PC-3 (cell line): ENCODE data around the gene LAMB2. TPM values are rescaled to one million over a fixed set of nuclear protein-coding genes. Genes with fewer than 3 reads are reported as not detected.

Source experiments
- ATAC-seq: fragments of 200-7000 bp; cut with Tn5 transposase; 2 replicates; pipeline ENCODE4 v1.9.1; 2020; ENCODE audit warnings: mild to moderate bottlenecking, moderate library complexity
- BruUV-seq: library from RNA; stranded (reverse); fragments of 400-500 nt; replicated peaks from 2 replicates; lab custom pipeline; 2021; lab: Mats Ljungman, UMichigan
- CTCF ChIA-PET: fragments of 300-600 bp; sonication (Branson Sonifier 250); formaldehyde crosslinking; loops from one replicate; lab custom pipeline; 2022; ENCODE audit warnings: antibody characterized with exemption; lab: Charles Lee
- POLR2A ChIA-PET: fragments of 300-600 bp; sonication (Branson Sonifier 250); formaldehyde crosslinking; loops from one replicate; lab custom pipeline; 2022; ENCODE audit warnings: antibody characterized with exemption; ENCODE audit not compliant: unreplicated experiment; lab: Charles Lee
- DNase-seq: peaks from one replicate; pipeline ENCODE4 v3.0.0-alpha.2; 2015
- H2AFZ ChIP-seq: fragments of 300-600 bp; sonication (generic); 2 replicates; pipeline ENCODE4 v1.6.0; 2016; ENCODE audit warnings: antibody characterized with exemption, low read length
- H3F3A ChIP-seq: fragments of 300-600 bp; sonication (generic); one replicate; pipeline ENCODE4 v1.6.0; 2017; ENCODE audit warnings: antibody characterized with exemption, low read length, control low read depth, mild to moderate bottlenecking; ENCODE audit not compliant: unreplicated experiment
- H3K27ac ChIP-seq: fragments of 300-600 bp; sonication (generic); 2 replicates; pipeline ENCODE4 v1.5.1; 2016; ENCODE audit warnings: mild to moderate bottlenecking, low read length
- H3K27me3 ChIP-seq: fragments of 300-600 bp; sonication (generic); 2 replicates; pipeline ENCODE4 v1.6.1; 2016; ENCODE audit warnings: low read length, mixed read lengths
- H3K36me3 ChIP-seq: fragments of 300-600 bp; sonication (generic); 2 replicates; pipeline ENCODE4 v1.6.1; 2016; ENCODE audit warnings: low read depth, mixed run types, low read length, mixed read lengths
- H3K4me1 ChIP-seq: fragments of 300-600 bp; sonication (generic); 2 replicates; pipeline ENCODE4 v1.5.1; 2016; ENCODE audit warnings: low read length; ENCODE audit not compliant: insufficient read depth
- H3K4me2 ChIP-seq: fragments of 300-600 bp; sonication (generic); 2 replicates; pipeline ENCODE4 v1.6.0; 2016; ENCODE audit warnings: low read length
- H3K4me3 ChIP-seq: fragments of 300-600 bp; sonication (generic); 2 replicates; pipeline ENCODE4 v1.5.1; 2016; ENCODE audit warnings: mild to moderate bottlenecking, low read length, mixed read lengths
- H3K79me2 ChIP-seq: fragments of 300-600 bp; sonication (generic); 2 replicates; pipeline ENCODE4 v1.6.1; 2017; ENCODE audit warnings: low read length, mixed read lengths
- H3K9ac ChIP-seq: fragments of 300-600 bp; sonication (generic); 2 replicates; pipeline ENCODE4 v1.6.0; 2016; ENCODE audit warnings: mild to moderate bottlenecking, low read length
- H3K9me2 ChIP-seq: fragments of 300-600 bp; sonication (generic); replicated peaks from 2 replicates; pipeline ENCODE4 v1.6.1; 2016; ENCODE audit warnings: mixed run types, low read length, mixed read lengths
- H3K9me3 ChIP-seq: fragments of 300-600 bp; sonication (generic); 2 replicates; pipeline ENCODE4 v1.6.1; 2016; ENCODE audit warnings: low read length, mixed read lengths
- H4K20me1 ChIP-seq: fragments of 300-600 bp; sonication (generic); 2 replicates; pipeline ENCODE4 v1.6.1; 2016; ENCODE audit warnings: low read length, mixed read lengths
- CTCF ChIP-seq: fragments of 300-600 bp; sonication (generic); conservative IDR thresholded peaks from 2 replicates; pipeline ENCODE4 v1.5.1; 2017; ENCODE audit warnings: antibody characterized with exemption, low read depth, mild to moderate bottlenecking, low read length
- EZH2 ChIP-seq: fragments of 300-600 bp; sonication (generic); IDR thresholded peaks from one replicate; pipeline ENCODE4 v1.6.1; 2017; ENCODE audit warnings: antibody characterized with exemption, mild to moderate bottlenecking, low read length; ENCODE audit not compliant: unreplicated experiment
- EZH2phosphoT487 ChIP-seq: fragments of 300-600 bp; sonication (generic); IDR thresholded peaks from 2 replicates; pipeline ENCODE4 v1.6.1; 2018; ENCODE audit warnings: mild to moderate bottlenecking, antibody characterized with exemption, low read length, borderline replicate concordance
- intact Hi-C: fragments of 100-400 bp; cut with micrococcal nuclease; formaldehyde crosslinking; loops from 2 replicates; pipeline ENCODE4 v1.9.0; 2023
- total RNA-seq: library from RNA; depleted of rRNA; stranded (reverse); fragments of >200 nt; gene quantifications from 2 replicates; pipeline ENCODE4 v1.2.3, GENCODE V29; 2014

LAMB2 gene
- total RNA-seq, 1 experiment from 2014 or later = 240 TPM

GRCh38 chr3:49171119-49171774, 38.4 kb upstream of the LAMB2 start, which contains the start of gene KLHDC8B:
Gene KLHDC8B (plus strand): TSS chr3:49171598. CDS start chr3:49172770, 1,172 bp downstream.
- CTCF ChIA-PET = interaction anchor here (0.5 to 1.1 kb wide), 6 partner anchors 40 to 278 kb away, joined by 3 to 4 read pairs (median 3); partner anchors contain the start of gene USP4
- intact Hi-C loops = loop anchor here (1.0 to 5.0 kb wide), 6 partner anchors 38 to 278 kb away; partner anchors contain the start of genes LAMB2, QRICH1 and USP4
- Histone ChIP-seq H3K27me3 (no peaks in the 10 kb centered on the region), H3K36me3 (no peaks in the 10 kb centered on the region), H3K27ac (no peak within 1 kb of the TSS), H3F3A (no peaks in the 10 kb centered on the region), H3K79me2 (peaks cover 7% of the 10 kb centered on the region), H3K9me2 (no peaks in the 10 kb centered on the region), H3K4me3 (peak within 1 kb of the TSS; percentile 74), H3K9ac (peak within 1 kb of the TSS; percentile 64), H2AFZ (peak within 1 kb of the TSS; percentile 98), H3K4me1 (peaks cover 18% of the 10 kb centered on the region), H4K20me1 (no peaks in the 10 kb centered on the region), H3K9me3 (no peaks in the 10 kb centered on the region), H3K4me2 (peak within 1 kb of the TSS; percentile 94)
- DNase-seq (peak; percentile 81), ATAC-seq (peak; percentile 91)
- POLR2A ChIA-PET = interaction anchor here (0.5 to 0.6 kb wide), 4 partner anchors 19 to 300 kb away, joined by 4 read pairs; no protein-coding TSS in a partner anchor
- no TSS peak for BruUV-seq
- peak; percentile 97 for TF ChIP-seq CTCF
- no peak for TF ChIP-seq EZH2

- TF ChIP-seq EZH2 = no peak
- TF ChIP-seq EZH2phosphoT487 = no peak
- no peak for TF ChIP-seq CTCF
- Histone ChIP-seq H3K9me2 (no peaks in the 10 kb centered on the region), H3K4me1 (peaks cover 20% of the 10 kb centered on the region), H3K4me2 (peak overlapping the region; percentile 94), H2AFZ (peak overlapping the region; percentile 98), H3K79me2 (peaks cover 10% of the 10 kb centered on the region), H4K20me1 (no peaks in the 10 kb centered on the region), H3K9me3 (no peaks in the 10 kb centered on the region), H3K4me3 (peak overlapping the region; percentile 74), H3K36me3 (no peaks in the 10 kb centered on the region), H3K9ac (peak overlapping the region; percentile 64), H3F3A (no peaks in the 10 kb centered on the region), H3K27me3 (no peaks in the 10 kb centered on the region), H3K27ac (no peak overlapping the region)
- ChIA-PET POLR2A (interaction anchor here (0.6 kb wide), 2 partner anchors 19 to 52 kb away, joined by 4 read pairs; no protein-coding TSS in a partner anchor), CTCF (interaction anchor here (0.6 to 1.1 kb wide), 6 partner anchors 49 to 279 kb away, joined by 3 to 5 read pairs (median 4); partner anchors contain the start of gene USP4)
- intact Hi-C loops = loop anchor here (1.0 to 5.0 kb wide), 6 partner anchors 37 to 279 kb away; partner anchors contain the start of genes LAMB2, QRICH1 and USP4
- TSS peak; percentile 49 for BruUV-seq
- ATAC-seq (peak; percentile 4; the same call in 1 of the 2 replicates), DNase-seq (no peak)
These were observed 37.9 kb upstream of the LAMB2 start for GRCh38 chr3:49170744-49171118.
